ENCODE results near the gene CSH1. TPM values are rescaled to one million over a fixed set of nuclear protein-coding genes. Genes with fewer than 3 reads are reported as not detected.
"Not testable (repeated sequence)": the region's sequence is repeated elsewhere in the genome, so short reads cannot be mapped to it uniquely, and the experiment has no call there.

CSH1 gene
- total RNA-seq, 1 donor from 2014 or later = not detected

DNA sequence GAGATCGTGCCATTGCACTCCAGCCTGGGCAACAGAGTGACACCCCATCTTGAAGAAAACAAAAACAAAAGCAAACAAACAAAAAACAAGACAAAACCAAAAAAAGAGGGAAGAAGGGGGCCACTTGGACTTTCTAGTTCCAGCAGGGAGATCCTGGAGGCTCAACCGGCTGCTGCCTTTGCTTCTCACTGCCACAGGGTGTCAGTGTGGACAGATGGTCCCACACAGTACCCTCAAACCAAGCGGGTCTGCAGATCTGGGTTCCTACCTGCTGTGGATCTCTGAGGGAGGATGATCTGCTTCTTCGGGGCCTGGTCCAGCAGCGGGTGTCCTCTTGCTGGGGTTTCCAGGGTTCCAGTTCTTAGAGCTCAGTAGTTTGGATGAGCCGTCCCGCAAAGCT, 29.7 kb downstream of the CSH1 start:
- not testable (repeated sequence) for H3K4me3 ChIP-seq (ENCODE audit: low read depth, low read length); DNase-seq (ENCODE audit: low read depth)
- TF ChIP-seq CTCF (conservative IDR thresholded peaks at IDR 0.05; ENCODE audit: low read depth, low read length) = peak; percentile 25

GRCh38 chr17:63859257-63859656, 37.1 kb downstream of the CSH1 start:
- no peak overlapping the region for H3K4me3 ChIP-seq (ENCODE audit: low read depth, low read length)
- DNase-seq (ENCODE audit: low read depth) = no peak
- TF ChIP-seq CTCF (conservative IDR thresholded peaks at IDR 0.05; ENCODE audit: low read depth, low read length) = no peak

DNA sequence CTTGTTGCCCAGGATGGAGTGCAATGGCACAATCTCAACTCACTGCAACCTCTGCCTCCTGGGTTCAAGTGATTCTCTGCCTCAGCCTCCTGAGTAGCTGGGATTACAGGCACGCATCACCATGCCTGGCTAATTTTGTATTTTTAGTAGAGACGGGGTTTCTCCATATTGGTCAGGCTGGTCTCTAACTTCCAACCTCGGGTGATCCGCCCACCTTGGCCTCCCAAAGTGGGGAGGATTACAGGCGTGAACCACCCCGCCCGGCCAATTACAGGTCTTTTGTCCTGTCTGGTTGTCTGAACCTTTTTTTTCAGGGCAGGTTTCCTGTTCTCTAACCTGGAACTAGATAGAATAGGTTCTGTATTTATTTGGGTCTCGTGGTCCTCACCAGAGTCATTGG, 39.9 kb downstream of the CSH1 start:
- H3K4me3 ChIP-seq (ENCODE audit: low read depth, low read length); DNase-seq (ENCODE audit: low read depth): not testable (repeated sequence)

- no peak for TF ChIP-seq CTCF (conservative IDR thresholded peaks at IDR 0.05; ENCODE audit: low read depth, low read length)
- no peak overlapping the region for H3K4me3 ChIP-seq (ENCODE audit: low read depth, low read length)
- DNase-seq (ENCODE audit: low read depth) = no peak
These were observed 41.2 kb downstream of the CSH1 start for GRCh38 chr17:63855185-63855584.

DNA sequence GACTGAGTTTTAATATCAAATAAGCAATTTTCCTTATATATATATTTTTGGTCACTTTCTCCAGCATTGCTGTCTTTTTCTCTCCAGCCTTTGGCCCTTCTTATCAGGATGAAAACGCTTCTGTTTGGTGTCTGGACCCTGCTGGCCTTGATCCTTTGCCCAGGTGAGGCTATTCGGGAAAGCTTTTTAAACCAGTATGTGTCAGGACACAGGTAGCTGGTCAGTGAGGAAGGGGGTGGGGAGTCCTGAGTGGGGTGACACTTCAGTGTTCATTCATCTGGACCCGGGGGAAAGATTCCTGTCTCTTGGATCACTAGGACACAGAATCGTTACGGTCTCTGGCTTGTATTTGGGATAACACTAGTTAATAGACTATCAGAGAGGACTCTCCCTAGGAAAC, 41.7 kb downstream of the CSH1 start:
- TF ChIP-seq CTCF (conservative IDR thresholded peaks at IDR 0.05; ENCODE audit: low read depth, low read length) = no peak
- no peak for DNase-seq (ENCODE audit: low read depth)
- H3K4me3 ChIP-seq (ENCODE audit: low read depth, low read length) = no peak overlapping the region

GRCh38 chr17:63853260-63853659, 43.1 kb downstream of the CSH1 start:
- no peak overlapping the region for H3K4me3 ChIP-seq (ENCODE audit: low read depth, low read length)
- no peak for DNase-seq (ENCODE audit: low read depth)

GRCh38 chr17:63850401-63850800, 46.0 kb downstream of the CSH1 start:
- DNase-seq (ENCODE audit: low read depth) = no peak
- H3K4me3 ChIP-seq (ENCODE audit: low read depth, low read length) = no peak overlapping the region
- no peak for TF ChIP-seq CTCF (conservative IDR thresholded peaks at IDR 0.05; ENCODE audit: low read depth, low read length)

More at GRCh38 chr17:63853260-63853659, 43.1 kb downstream of the CSH1 start:
- TF ChIP-seq CTCF (conservative IDR thresholded peaks at IDR 0.05; ENCODE audit: low read depth, low read length) = no peak
